NCI-H2107 treated with DMSO at 0.1 percent for 48 hours (cell line): ENCODE results near the gene CCNL2.
"Not testable (repeated sequence)": the region's sequence is repeated elsewhere in the genome, so short reads cannot be mapped to it uniquely, and the experiment has no call there.

Experiments
- DNase-seq: peaks from one replicate; lab custom pipeline; 2025; ENCODE audit not compliant: unreplicated experiment; lab: John Stamatoyannopoulos, UW

CCNL2 gene

DNA sequence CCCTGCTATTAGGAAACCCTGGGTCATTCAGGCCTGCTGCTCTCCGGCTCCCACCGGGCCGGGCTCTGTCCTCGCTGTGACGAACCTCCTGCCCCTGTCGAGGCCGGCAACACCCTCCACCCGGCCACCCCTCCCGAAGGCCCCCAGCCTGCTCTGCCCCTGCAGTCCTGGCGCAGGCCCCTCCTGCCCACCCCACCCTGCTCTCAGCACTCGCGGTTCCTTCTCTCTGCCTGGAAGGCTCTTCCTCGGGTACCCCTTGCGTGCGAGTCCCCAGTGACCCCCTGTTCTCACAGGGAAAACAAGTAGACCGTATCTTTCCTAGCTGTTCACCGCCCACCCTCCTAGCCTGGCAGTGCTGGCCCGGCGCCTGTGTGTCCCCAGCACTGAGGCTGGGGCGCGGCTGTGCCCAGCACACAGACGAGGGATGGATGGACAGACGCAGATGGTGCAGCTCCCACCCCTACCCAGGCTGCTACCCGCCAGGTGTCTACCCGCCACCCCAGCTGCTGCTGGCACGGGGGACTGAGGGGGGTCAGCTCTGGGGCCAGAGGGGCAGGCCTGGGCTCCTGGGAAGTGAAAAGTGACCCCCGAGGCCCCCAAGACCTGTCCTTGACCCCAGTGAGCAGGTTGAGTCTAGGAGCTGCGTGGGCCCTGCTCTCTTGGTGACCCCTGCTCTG, 33.3 kb upstream of the CCNL2 start:
- DNase-seq, result no peak

GRCh38 chr1:1431845-1432273, 32.7 kb upstream of the CCNL2 start:
- DNase-seq, result no peak

DNA sequence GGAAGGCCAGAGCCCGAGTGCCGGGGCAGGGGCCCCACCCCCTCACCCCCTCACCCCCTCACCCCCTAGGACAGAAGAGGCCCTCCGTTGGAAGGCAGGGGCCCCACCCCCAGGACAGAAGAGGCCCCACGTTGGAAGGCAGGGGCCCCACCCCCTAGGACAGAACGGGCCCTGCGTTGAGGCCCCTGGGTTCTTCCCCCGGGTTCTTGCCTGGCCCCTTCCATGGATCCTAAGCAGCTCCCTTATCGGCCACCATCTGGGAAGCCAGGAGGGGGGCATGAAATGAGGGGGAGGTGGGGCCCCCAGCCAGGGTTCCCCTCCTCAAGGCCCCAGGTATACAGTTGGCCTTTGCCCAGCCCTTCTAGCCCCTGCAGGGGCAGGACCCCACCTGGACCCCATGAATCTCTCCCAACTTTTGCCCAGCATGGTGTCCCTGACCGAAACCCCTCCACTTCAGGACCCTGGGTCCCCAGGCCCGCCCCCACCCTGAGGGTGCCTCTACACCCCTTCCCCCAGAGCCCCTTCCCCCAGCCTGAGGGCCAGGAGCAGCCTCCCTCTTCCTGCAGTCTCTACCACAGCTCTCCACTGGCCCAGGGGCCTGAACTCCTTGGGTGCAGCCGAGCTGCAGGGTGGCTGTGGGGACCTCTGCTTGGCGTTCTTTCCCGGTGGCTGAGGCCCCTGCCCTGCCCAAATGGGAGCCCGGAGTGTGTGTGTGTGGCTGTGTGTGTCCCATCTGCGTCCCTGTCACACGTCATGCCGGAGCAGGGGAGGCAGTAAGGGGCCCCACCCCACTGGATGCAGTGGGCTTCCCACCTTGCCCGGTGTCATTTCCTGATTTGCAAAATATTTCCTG, 32.1 kb upstream of the CCNL2 start:
- DNase-seq, result no peak

DNA sequence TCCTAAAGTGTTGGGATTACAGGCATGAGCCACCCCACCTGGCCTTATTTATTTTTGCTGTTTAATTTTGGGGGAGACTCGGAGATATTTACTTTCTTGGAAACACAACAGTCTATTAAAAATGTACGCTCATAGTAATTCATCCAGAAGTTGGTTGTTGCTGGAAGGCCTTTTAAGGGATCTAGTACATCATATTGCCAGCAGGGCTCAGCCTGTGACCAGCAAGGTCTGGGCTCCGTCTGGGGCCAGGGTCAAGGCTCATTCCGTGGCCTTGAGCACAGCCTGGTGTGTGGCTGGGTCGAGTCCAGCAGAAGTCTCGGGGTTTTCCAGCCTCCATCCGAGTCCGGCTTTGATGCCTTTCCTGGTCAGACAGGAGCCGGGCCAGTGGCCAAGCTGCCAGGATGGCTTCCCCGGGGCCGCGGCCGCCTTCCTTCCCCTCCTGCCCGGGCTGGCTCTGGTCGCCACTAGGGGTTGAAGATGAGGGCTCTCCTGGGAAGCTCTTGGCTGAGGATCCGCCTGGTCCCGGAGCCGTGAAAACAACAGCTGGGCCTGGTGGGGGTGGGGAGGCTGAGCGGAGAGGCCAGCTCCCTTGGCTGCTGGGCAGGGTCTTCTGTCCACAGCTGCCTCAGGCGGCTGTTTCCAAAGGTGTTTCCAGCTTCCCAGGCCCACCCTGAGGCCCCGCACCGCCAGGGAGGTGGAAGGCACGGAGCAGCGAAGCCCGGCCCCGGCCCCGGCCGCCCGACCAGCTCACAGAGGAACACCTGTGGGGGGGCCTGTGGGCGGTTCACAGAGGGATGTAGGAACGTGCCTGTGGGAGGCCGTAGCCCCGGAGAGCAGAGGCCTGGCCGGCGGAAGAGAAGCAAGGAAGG, 31.2 kb upstream of the CCNL2 start:
- no peak for DNase-seq

DNA sequence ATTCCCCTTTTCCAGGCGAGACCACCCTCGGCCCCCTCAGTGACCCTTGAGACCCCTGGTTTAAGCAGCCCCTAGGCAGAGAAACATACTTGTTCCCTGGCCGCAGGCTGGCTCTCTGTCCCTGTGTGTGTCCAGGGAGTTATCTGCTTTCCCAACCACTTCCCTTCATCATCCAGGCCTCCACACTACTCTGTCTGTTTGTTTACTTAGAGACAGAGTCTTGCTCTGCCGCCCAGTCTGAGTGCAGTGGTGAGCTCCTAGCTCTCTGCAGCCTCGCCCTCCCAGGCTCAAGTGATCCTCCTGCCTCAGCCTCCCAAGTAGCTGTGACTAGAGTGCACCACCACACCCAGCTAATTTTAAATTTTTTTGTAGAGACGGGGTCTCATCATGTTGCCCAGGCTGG, 30.5 kb upstream of the CCNL2 start:
- no peak for DNase-seq

DNA sequence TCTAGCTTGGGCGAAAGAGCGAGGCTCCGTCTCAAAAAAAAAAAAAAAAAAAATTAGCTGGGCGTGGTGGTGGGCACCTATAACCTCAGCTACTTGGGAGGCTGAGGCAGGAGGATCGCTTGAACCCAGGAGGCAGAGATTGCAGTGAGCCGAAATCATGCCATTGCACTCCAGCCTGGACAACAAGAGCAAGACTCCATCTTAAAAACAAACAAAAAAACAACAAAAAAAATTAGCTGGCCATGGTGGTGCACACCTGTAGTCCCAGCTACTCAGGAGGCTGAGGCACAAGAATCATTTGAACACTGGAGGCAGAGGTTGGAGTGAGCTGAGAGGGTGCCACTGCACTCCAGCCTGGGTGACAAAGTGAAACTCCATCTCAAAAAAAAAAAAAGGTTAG, 29.8 kb upstream of the CCNL2 start:
- not testable (repeated sequence) for DNase-seq

- no peak for DNase-seq
These were observed 29.0 kb upstream of the CCNL2 start for GRCh38 chr1:1428174-1428573.

- DNase-seq, result no peak
These were observed 28.6 kb upstream of the CCNL2 start for GRCh38 chr1:1427820-1428148.

DNA sequence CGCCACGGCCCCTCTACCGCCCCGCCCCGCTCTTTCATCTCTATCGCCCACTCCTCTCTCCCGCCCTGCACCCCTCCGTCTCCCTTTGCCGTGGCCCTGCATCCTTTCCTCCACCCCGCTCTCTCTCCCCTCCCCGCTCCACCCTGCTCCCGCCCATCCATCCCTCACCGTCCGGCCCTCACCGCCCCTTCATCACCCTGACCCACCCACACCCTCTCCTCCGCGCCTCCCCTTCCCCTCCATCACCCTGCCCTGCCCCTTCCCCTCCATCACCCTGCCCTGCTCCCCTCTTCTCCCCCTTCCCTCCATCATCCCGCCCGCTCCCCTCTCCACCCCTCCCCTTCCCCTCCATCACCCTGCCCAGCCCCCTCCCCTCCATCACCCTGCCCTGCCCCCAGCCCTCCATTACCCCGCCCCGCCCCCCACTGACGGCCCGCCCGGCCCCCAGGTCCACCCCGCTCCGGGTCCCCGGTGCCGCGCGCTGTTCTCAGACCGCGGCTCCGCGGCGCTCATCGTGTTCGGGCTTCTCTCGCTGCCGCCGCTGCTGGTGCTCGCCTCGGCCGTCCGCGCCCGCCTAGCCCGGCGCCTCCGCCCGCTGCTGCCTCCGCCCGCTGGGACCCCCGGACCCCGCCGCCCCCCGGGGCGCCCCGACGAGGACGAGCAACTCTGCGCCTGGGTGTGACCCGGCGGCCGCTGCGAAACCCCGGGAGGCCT, 28.1 kb upstream of the CCNL2 start:
- DNase-seq, result no peak

- no peak for DNase-seq
These were observed 27.5 kb upstream of the CCNL2 start for GRCh38 chr1:1426496-1427105.

- DNase-seq, result no peak
These were observed 26.8 kb upstream of the CCNL2 start for GRCh38 chr1:1425753-1426495.

- no peak for DNase-seq
These were observed 26.3 kb upstream of the CCNL2 start for GRCh38 chr1:1425426-1425752.

GRCh38 chr1:1424707-1425106, 25.6 kb upstream of the CCNL2 start:
- DNase-seq, result no peak

DNA sequence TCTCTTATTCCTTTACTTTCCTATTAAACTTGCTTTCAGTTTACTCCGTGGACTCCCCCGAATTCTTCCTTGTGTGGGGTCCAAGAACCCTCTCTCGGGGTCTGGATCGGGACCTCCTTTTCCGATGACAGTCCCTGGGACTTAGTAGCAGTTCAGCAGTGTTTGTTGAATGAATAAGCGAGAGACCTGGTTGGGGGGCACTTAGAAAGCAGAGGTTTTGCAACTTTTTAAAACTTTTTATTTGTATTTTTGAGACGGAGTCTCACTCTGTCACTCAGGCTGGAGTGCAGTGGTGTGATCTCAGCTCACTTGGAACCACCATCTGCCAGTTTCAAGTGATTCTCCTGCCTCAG, 24.1 kb upstream of the CCNL2 start:
- no peak for DNase-seq

DNA sequence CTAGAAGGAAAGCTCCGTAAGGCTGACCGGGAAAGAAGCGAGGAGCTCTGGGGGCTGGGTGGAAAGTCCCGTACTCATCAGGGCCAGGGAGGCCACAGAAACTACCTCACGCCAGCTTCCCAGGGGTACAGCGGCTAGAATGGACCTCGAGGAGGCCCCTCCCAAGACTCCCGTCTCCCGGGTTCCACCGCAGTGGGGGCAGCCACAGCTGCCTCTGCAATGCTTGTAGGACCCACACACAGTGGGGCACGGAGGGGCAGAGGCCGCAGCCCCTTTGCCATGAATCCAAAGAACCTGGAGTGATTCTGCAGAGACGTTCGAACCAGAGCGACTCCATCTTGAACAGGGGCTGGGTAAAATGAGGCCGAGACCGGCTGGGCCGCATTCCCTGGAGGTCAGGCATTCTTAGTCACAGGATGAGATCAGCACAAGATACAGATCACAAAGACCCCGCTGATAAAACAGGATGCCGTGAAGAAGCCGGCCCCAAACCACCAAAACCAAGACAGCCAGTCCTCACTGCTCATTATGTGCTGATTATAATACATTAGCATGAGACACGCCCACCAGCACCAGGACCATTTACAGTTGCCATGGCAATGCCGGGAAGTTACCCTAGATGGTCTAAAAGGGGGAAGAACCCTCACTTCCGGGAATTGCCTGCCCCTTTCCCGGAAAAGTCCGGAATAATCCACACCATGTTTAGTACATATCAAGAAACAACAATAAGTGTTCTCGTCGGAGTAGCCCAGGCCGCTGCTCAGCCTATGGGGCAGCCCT, 23.5 kb upstream of the CCNL2 start:
- no peak for DNase-seq

GRCh38 chr1:1421907-1422464, 22.9 kb upstream of the CCNL2 start:
- DNase-seq, result no peak

- no peak for DNase-seq
These were observed 22.2 kb upstream of the CCNL2 start, which contains the start of gene ANKRD65 for GRCh38 chr1:1421147-1421906. TSS of gene ANKRD65 (minus strand) at chr1:1421276. CDS start at chr1:1421005, 271 bp downstream.

- no peak for DNase-seq
These were observed 21.6 kb upstream of the CCNL2 start for GRCh38 chr1:1420654-1421141.
